ENCODE data around the gene MARF1. TPM values are rescaled to one million over a fixed set of nuclear protein-coding genes. Genes with fewer than 3 reads are reported as not detected.

Gene MARF1
- total and polyA plus RNA-seq, 9 of the 15 experiments (the other 6 are each of a cell fraction or from before 2014, with no cell fraction given), result 4.7 to 33.2 (median 11.7) TPM

DNA sequence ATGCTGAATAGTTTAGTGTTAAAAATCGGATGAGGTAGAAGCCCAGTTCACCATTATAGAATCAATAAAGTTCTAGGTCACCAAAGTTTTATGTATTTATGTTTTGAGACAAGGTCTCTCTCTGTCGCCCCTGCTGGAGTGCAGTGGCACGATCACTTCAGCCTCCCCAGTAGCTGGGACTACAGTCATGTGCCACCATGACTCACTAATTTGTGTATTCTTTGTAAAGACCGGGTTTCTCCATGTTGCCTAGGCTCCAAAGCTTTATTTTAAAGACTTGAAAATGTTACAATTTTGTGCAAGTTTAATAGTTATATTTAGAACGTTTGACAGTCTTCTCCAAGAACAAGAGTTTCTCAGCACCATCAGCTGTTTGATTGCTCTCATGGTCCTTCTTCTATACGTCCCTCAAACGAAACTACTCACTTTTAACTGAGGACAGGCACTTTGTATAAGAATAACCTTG, 39.2 kb upstream of the MARF1 start (continued):
- TF ChIP-seq REST (IDR thresholded peaks at IDR 0.05; ENCODE audit: borderline replicate concordance), result peak; percentile 39
- no peak for TF ChIP-seq REST (CRISPR knock-in tag; IDR thresholded peaks at IDR 0.05; ENCODE audit: low read depth)
- 0 out of 2 replicates have a peak, but pooled peaks have one; percentile 29 for TF ChIP-seq ZNF583 (CRISPR knock-in tag; IDR thresholded peaks at IDR 0.05)
- peak; percentile 58; the same call in 1 of the 2 replicates for TF ChIP-seq USF2 (CRISPR knock-in tag; IDR thresholded peaks at IDR 0.05)
- TF ChIP-seq HEY1 (CRISPR knock-in tag; IDR thresholded peaks at IDR 0.05; ENCODE audit: borderline replicate concordance), result no peak
- no peak for TF ChIP-seq RBM25 (IDR thresholded peaks at IDR 0.05; ENCODE audit: low read depth, low read length, severe bottlenecking)
- peak; percentile 88 for TF ChIP-seq JUN (IDR thresholded peaks at IDR 0.05; ENCODE audit: borderline replicate concordance, low read depth, low read length)
- TF ChIP-seq JUN (CRISPR knock-in tag; IDR thresholded peaks at IDR 0.05; ENCODE audit: borderline replicate concordance), result no peak
- peak; percentile 73 for TF ChIP-seq DPF2 (IDR thresholded peaks at IDR 0.05)
- peak; percentile 61; the same call in 1 of the 2 replicates for TF ChIP-seq SMARCC2 (IDR thresholded peaks at IDR 0.05; ENCODE audit: low read depth)
- peak; percentile 61 for TF ChIP-seq RFX1 (IDR thresholded peaks at IDR 0.05)
- no peak for TF ChIP-seq RBM22 (IDR thresholded peaks at IDR 0.05; ENCODE audit: low read depth, low read length, poor library complexity, severe bottlenecking)
- TF ChIP-seq, protein P1, sequence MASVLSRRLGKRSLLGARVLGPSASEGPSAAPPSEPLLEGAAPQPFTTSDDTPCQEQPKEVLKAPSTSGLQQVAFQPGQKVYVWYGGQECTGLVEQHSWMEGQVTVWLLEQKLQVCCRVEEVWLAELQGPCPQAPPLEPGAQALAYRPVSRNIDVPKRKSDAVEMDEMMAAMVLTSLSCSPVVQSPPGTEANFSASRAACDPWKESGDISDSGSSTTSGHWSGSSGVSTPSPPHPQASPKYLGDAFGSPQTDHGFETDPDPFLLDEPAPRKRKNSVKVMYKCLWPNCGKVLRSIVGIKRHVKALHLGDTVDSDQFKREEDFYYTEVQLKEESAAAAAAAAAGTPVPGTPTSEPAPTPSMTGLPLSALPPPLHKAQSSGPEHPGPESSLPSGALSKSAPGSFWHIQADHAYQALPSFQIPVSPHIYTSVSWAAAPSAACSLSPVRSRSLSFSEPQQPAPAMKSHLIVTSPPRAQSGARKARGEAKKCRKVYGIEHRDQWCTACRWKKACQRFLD (CRISPR knock-in tag; IDR thresholded peaks at IDR 0.05), result peak; percentile 74
- TF ChIP-seq SIRT6 (IDR thresholded peaks at IDR 0.05; ENCODE audit: low read depth, low read length), result no peak
- peak in 1 of 2 experiments; percentile 34; a peak in 1 of 4 replicates for TF ChIP-seq MAZ (CRISPR knock-in tag; conservative IDR thresholded peaks at IDR 0.05 in 1 of 2, IDR thresholded peaks at IDR 0.05 in 1 of 2)
- peak; percentile 65; the same call in 1 of the 2 replicates for TF ChIP-seq TOE1 (IDR thresholded peaks at IDR 0.05; ENCODE audit: borderline replicate concordance)
- no peak for TF ChIP-seq TOE1 (CRISPR knock-in tag; IDR thresholded peaks at IDR 0.05; ENCODE audit: borderline replicate concordance, low read depth)
- TF ChIP-seq L3MBTL2 (IDR thresholded peaks at IDR 0.05), result peak; percentile 67
- no peak for TF ChIP-seq PTTG1 (tag; IDR thresholded peaks at IDR 0.05; ENCODE audit: low read depth)
